Measurements from ENCODE around the gene NUCKS1.
A peak's percentile ranks its signal among the peaks of the same experiment; 100 is the strongest.

NUCKS1 gene

GRCh38 chr1:205690122-205690756, 59.7 kb downstream of the NUCKS1 start:
- Mint-ChIP-seq H3K27ac (no peak overlapping the region), H3K36me3 (no peaks in the 10 kb centered on the region), H3K27me3 (peaks cover 67% of the 10 kb centered on the region), H3K9me3 (no peaks in the 10 kb centered on the region), H3K4me1 (peaks cover 2% of the 10 kb centered on the region), H3K4me3 (no peak overlapping the region)
- CTCF ChIA-PET: interaction anchor here (0.9 kb wide), 1 partner anchor 32 kb away, joined by 3 read pairs; no protein-coding TSS in a partner anchor
- DNase-seq: no peak

- Mint-ChIP-seq H3K4me3 (no peak overlapping the region), H3K9me3 (no peaks in the 10 kb centered on the region), H3K4me1 (peaks cover 2% of the 10 kb centered on the region), H3K27ac (no peak overlapping the region), H3K36me3 (no peaks in the 10 kb centered on the region), H3K27me3 (peaks cover 70% of the 10 kb centered on the region)
- no peak for DNase-seq
- CTCF ChIA-PET: interaction anchor here (0.7 kb wide), 1 partner anchor 229 kb away, joined by 3 read pairs; no protein-coding TSS in a partner anchor
Measured at GRCh38 chr1:205689479-205689878, 60.5 kb downstream of the NUCKS1 start.

GRCh38 chr1:205688171-205689080, 61.6 kb downstream of the NUCKS1 start:
- Mint-ChIP-seq H3K4me3 (no peak overlapping the region), H3K4me1 (peaks cover 1% of the 10 kb centered on the region), H3K36me3 (no peaks in the 10 kb centered on the region), H3K9me3 (no peaks in the 10 kb centered on the region), H3K27ac (no peak overlapping the region), H3K27me3 (peaks cover 64% of the 10 kb centered on the region)
- CTCF ChIA-PET: interaction anchor here (0.7 to 1.3 kb wide), 3 partner anchors 30 to 289 kb away, joined by 3 to 5 read pairs (median 3); no protein-coding TSS in a partner anchor
- no peak for DNase-seq

GRCh38 chr1:205687242-205687641, 62.7 kb downstream of the NUCKS1 start:
- no peaks in the 10 kb centered on the region for H3K4me1 Mint-ChIP-seq
- CTCF ChIA-PET: interaction anchor here (0.6 to 1.3 kb wide), 4 partner anchors 23 to 290 kb away, joined by 3 to 5 read pairs (median 3); no protein-coding TSS in a partner anchor
- H3K27me3 Mint-ChIP-seq: peaks cover 62% of the 10 kb centered on the region
- DNase-seq: no peak
- no peak overlapping the region for H3K4me3 Mint-ChIP-seq
- no peak overlapping the region for H3K27ac Mint-ChIP-seq
- no peaks in the 10 kb centered on the region for H3K36me3 Mint-ChIP-seq
- no peaks in the 10 kb centered on the region for H3K9me3 Mint-ChIP-seq

GRCh38 chr1:205681364-205681763, 68.6 kb downstream of the NUCKS1 start:
- H3K27me3 Mint-ChIP-seq: peaks cover 50% of the 10 kb centered on the region
- no peaks in the 10 kb centered on the region for H3K36me3 Mint-ChIP-seq

DNA sequence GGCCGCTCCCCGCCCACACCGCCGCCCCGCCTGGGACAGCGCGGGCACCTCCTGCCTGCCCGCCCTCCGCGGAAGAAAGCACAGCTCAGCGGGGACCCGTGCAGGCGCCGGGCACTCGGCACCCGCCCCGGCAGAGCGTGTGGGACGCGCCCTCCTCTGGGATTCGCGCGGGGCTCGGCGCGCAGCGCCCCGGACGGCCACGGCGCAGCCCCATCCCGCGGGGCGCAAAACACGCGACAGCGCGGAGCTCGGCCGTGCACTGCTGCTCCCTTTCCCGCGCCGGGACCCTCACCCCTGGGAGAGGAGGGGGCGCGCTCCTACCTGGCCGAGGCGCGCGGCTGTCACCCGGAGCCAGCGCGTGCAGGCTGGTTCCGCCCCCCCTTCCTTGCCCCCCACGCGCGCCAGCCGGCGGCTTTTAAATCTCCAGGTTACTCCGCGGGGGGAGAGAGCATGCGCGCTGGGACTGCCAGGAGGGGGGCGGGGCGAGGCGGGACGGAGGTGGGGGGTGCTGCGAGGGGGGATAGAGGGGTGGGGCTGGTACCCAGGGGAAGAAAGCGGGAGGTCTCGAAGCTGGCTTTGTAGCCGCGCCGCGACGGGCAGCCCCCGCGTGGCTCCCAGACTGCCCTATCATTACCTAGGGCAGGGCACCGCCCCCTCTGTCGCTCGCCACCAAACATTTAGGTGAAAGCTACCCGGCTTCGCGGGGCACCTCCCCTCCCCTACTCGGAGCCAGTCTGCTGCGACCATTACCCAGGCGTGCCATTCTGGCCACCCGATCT, 69.7 kb downstream of the NUCKS1 start, which contains the start of gene SLC45A3:
TSS of gene SLC45A3 (minus strand) at position 437 of the 779 bp plus-strand sequence. CDS start 15,853 bp downstream, outside the sequence.
- DNase-seq: peak; percentile 53
- CTCF ChIA-PET: interaction anchor here (1.2 to 3.4 kb wide), 2 partner anchors 21 to 89 kb away, joined by 3 to 28 read pairs; no protein-coding TSS in a partner anchor
- no peaks in the 10 kb centered on the region for H3K9me3 Mint-ChIP-seq

More at GRCh38 chr1:205681364-205681763, 68.6 kb downstream of the NUCKS1 start:
- Mint-ChIP-seq H3K4me1 (peaks cover 11% of the 10 kb centered on the region), H3K27ac (no peak overlapping the region), H3K9me3 (no peaks in the 10 kb centered on the region), H3K4me3 (no peak overlapping the region)
- CTCF ChIA-PET: interaction anchor here (0.6 to 1.2 kb wide), 2 partner anchors 90 to 108 kb away, joined by 3 read pairs; no protein-coding TSS in a partner anchor
- DNase-seq: no peak

GRCh38 chr1:205678286-205679111, 71.5 kb downstream of the NUCKS1 start:
- CTCF ChIA-PET: interaction anchor here (0.7 to 3.4 kb wide), 7 partner anchors 19 to 299 kb away, joined by 3 to 28 read pairs (median 3); no protein-coding TSS in a partner anchor
- Mint-ChIP-seq H3K9me3 (no peaks in the 10 kb centered on the region), H3K27ac (no peak overlapping the region), H3K4me1 (peaks cover 11% of the 10 kb centered on the region), H3K27me3 (peaks cover 60% of the 10 kb centered on the region), H3K36me3 (no peaks in the 10 kb centered on the region), H3K4me3 (no peak overlapping the region)
- no peak for DNase-seq

More for the DNA sequence above, 69.7 kb downstream of the NUCKS1 start, which contains the start of gene SLC45A3:
- Mint-ChIP-seq H3K4me1 (peaks cover 11% of the 10 kb centered on the region), H3K36me3 (no peaks in the 10 kb centered on the region), H3K4me3 (peak within 1 kb of the TSS; percentile 70), H3K27ac (no peak within 1 kb of the TSS), H3K27me3 (peaks cover 60% of the 10 kb centered on the region)

- H3K9me3 Mint-ChIP-seq: no peaks in the 10 kb centered on the region
- no peaks in the 10 kb centered on the region for H3K36me3 Mint-ChIP-seq
- DNase-seq: no peak
- CTCF ChIA-PET: interaction anchor here (1.0 to 3.4 kb wide), 4 partner anchors 18 to 153 kb away, joined by 3 to 28 read pairs (median 8); no protein-coding TSS in a partner anchor
- peaks cover 64% of the 10 kb centered on the region for H3K27me3 Mint-ChIP-seq
- H3K4me3 Mint-ChIP-seq: no peak overlapping the region
- no peak overlapping the region for H3K27ac Mint-ChIP-seq
- H3K4me1 Mint-ChIP-seq: peaks cover 14% of the 10 kb centered on the region
Measured at GRCh38 chr1:205677167-205677566, 72.8 kb downstream of the NUCKS1 start.

- CTCF ChIA-PET: interaction anchor here (1.2 to 3.4 kb wide), 3 partner anchors 17 to 152 kb away, joined by 3 to 28 read pairs (median 12); no protein-coding TSS in a partner anchor
- Mint-ChIP-seq H3K4me1 (peaks cover 14% of the 10 kb centered on the region), H3K27ac (no peak overlapping the region), H3K27me3 (peaks cover 64% of the 10 kb centered on the region), H3K9me3 (no peaks in the 10 kb centered on the region), H3K36me3 (no peaks in the 10 kb centered on the region), H3K4me3 (no peak overlapping the region)
- no peak for DNase-seq
Measured at GRCh38 chr1:205676597-205676996, 73.4 kb downstream of the NUCKS1 start.

- Mint-ChIP-seq H3K27ac (no peak overlapping the region), H3K4me3 (no peak overlapping the region), H3K9me3 (no peaks in the 10 kb centered on the region), H3K27me3 (peaks cover 58% of the 10 kb centered on the region), H3K36me3 (no peaks in the 10 kb centered on the region), H3K4me1 (peaks cover 14% of the 10 kb centered on the region)
- no peak for DNase-seq
- CTCF ChIA-PET: interaction anchor here (1.9 kb wide), 1 partner anchor 18 kb away, joined by 12 read pairs; no protein-coding TSS in a partner anchor
Measured at GRCh38 chr1:205676002-205676401, 74.0 kb downstream of the NUCKS1 start.

- CTCF ChIA-PET: interaction anchor here (1.9 kb wide), 1 partner anchor 17 kb away, joined by 12 read pairs; no protein-coding TSS in a partner anchor
- no peaks in the 10 kb centered on the region for H3K9me3 Mint-ChIP-seq
- no peak overlapping the region for H3K27ac Mint-ChIP-seq
- no peak for DNase-seq
- no peak overlapping the region for H3K4me3 Mint-ChIP-seq
- H3K27me3 Mint-ChIP-seq: peaks cover 55% of the 10 kb centered on the region
- H3K36me3 Mint-ChIP-seq: no peaks in the 10 kb centered on the region
- peaks cover 11% of the 10 kb centered on the region for H3K4me1 Mint-ChIP-seq
Measured at GRCh38 chr1:205675247-205675646, 74.7 kb downstream of the NUCKS1 start.

DNA sequence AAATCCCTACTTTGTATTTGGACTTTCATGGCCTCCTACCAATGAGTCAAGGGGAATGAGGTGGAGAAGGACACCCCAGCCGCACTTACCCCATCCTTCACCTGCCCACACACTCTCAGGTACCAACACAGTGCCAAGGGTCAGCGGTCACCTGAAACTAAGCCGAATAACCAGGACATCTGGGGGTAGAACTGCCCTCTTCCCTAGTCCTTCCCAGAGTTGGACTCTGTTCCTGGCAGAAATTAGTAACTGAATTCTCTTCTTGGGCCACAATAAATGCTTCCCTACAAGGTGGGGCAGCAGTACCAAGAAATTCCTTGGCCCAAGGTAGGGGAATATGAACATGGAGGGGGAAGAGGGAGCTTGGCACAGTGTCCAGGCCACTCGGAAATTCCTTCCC, 77.0 kb downstream of the NUCKS1 start:
- peaks cover 3% of the 10 kb centered on the region for H3K4me1 Mint-ChIP-seq
- no peaks in the 10 kb centered on the region for H3K36me3 Mint-ChIP-seq
- no peak overlapping the region for H3K27ac Mint-ChIP-seq
- H3K27me3 Mint-ChIP-seq: peaks cover 64% of the 10 kb centered on the region
- H3K4me3 Mint-ChIP-seq: no peak overlapping the region
- DNase-seq: no peak
- H3K9me3 Mint-ChIP-seq: no peaks in the 10 kb centered on the region
- CTCF ChIA-PET: interaction anchor here (1.0 kb wide), 1 partner anchor 15 kb away, joined by 8 read pairs; no protein-coding TSS in a partner anchor

Data from activated naive CD4-positive, alpha-beta T cell treated with anti-CD3 and anti-CD28 coated beads, Interleukin-2, amount 10 ng/mL, durations not matched to agents 7 days and 5 days (primary cell).